Psoas muscle (tissue), 8 donors: ENCODE results near the gene SMAP1. TPM values are rescaled to one million over a fixed set of nuclear protein-coding genes. Genes with fewer than 3 reads are reported as not detected.
"Not testable (repeated sequence)": the region's sequence is repeated elsewhere in the genome, so short reads cannot be mapped to it uniquely, and the experiment has no call there.

Experiments
- ATAC-seq, 4 donors: fragments of 200-7000 bp; cut with Tn5 transposase; one replicate each; pipeline ENCODE4 v1.9.1; 2020; ENCODE audit warnings: moderate library complexity in 3 of 4, mild to moderate bottlenecking in 2 of 4
- DNase-seq, 2 donors: peaks; one replicate each; pipeline ENCODE4 v3.0.0-alpha.2; 2020
- H3K27ac ChIP-seq: fragments of 200-600 bp; one replicate; pipeline ENCODE4 v1.8.0; 2022
- H3K27me3 ChIP-seq, 3 donors: fragments of 200-600 bp in 1 of 3; one replicate each; pipeline versions ENCODE4 v1.6.1 to v1.8.0; 2013 to 2022; ENCODE audit warnings: low read length in 2 of 3, mild to moderate bottlenecking in 2 of 3, moderate library complexity in 1 of 3; ENCODE audit not compliant: insufficient read depth in 3 of 3
- H3K36me3 ChIP-seq, 2 donors: fragments of 200-600 bp in 1 of 2; one replicate each; pipeline versions ENCODE4 v1.6.1 to v1.8.0; 2013 to 2022; ENCODE audit warnings: low read depth in 1 of 2, mild to moderate bottlenecking in 1 of 2, moderate library complexity in 1 of 2; ENCODE audit not compliant: insufficient read depth in 1 of 2
- H3K4me1 ChIP-seq: fragments of 200-600 bp; one replicate; pipeline ENCODE4 v1.8.0; 2022
- H3K4me3 ChIP-seq: fragments of 200-600 bp; one replicate; pipeline ENCODE4 v1.8.0; 2022; ENCODE audit warnings: mild to moderate bottlenecking
- H3K9me3 ChIP-seq: fragments of 200-600 bp; one replicate; pipeline ENCODE4 v1.8.0; 2022
- WGBS, 3 donors: extraction: QIAGEN DNeasy Blood & Tissue Kit; methylation state at CpG; one replicate each; pipeline versions ENCODE4 v1.1.6 to v1.1.7; 2013; 5-methylcytosine and 5-hydroxymethylcytosine counted together
- intact Hi-C, 2 donors: fragments of 100-400 bp; cut with DNase I; formaldehyde crosslinking; loops; one replicate each; pipeline versions ENCODE4 v1.11.0 to v1.14.2; 2022
- polyA plus RNA-seq, 3 donors: library from polyadenylated mRNA; stranded (reverse); fragments of 200-250 nt; gene quantifications; one replicate each; pipeline ENCODE4 v1.2.3, GENCODE V29; 2013
- total RNA-seq, 4 donors: library from RNA; stranded (reverse); fragmentation: NEBNext Ultra II Directional in 2 of 4; extraction: Animal tissue kit (Norgen Biotek cat#: 25700) in 2 of 4; gene quantifications; one replicate each; pipeline versions ENCODE4 v1.2.1 to v1.2.4, GENCODE V29; 2021 to 2023
- TF ChIP-seq, protein P1 (sequence below): fragments of 200-600 bp; IDR thresholded peaks from one replicate; pipeline ENCODE4 v1.8.0; 2022; ENCODE audit warnings: antibody characterized with exemption
- donor health status: healthy with polysubstance abuse.
- donor health status: DM: no; HTN: no; CAD: no; lungs with moderate emphysema.
- donor health status: Bipolar disorder and iron deficiency.
- donor health status: healthy.
- donor health status: DM: yes; HTN: yes; CAD: no.
- donor health status: DM: no; HTN: no; CAD: no.
- donor health status: DM: no; HTN: no; CAD: no.
- donor health status: DM: yes; HTN: yes; CAD: no.

The SMAP1 gene
- total and polyA plus RNA-seq, 7 donors: 19.0 to 40.2 (median 24.0) TPM

DNA sequence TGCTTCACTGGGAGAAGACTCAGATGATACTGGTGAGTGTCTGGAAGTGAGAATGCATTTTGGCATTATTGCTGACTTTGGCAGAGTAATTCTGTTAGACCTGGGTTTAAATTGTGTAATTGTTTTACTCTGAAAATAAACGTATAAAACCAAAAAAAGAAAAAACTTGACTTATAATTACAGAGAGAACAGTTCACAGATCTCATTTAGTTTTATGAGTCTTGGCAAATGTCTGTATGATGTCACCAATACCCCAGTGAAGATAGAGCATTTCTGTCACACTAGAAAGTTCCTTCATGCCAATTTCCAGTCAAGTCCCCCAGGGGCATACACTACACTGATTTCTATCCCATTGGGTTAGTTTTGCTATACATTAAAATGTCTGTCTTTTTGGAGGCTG is 67.3 kb downstream of the SMAP1 start:
- peak overlapping the region; percentile 47 for H3K27ac ChIP-seq
- no peaks in the 10 kb centered on the region for H3K9me3 ChIP-seq
- H3K4me1 ChIP-seq: peaks cover 39% of the 10 kb centered on the region
- DNase-seq: no peak
- H3K4me3 ChIP-seq: no peak overlapping the region
- ATAC-seq: no peak
- H3K27me3 ChIP-seq: no peaks in the 10 kb centered on the region
- peaks cover 0 to 6% of the 10 kb centered on the region in 2 donors for H3K36me3 ChIP-seq
- TF ChIP-seq, protein P1, sequence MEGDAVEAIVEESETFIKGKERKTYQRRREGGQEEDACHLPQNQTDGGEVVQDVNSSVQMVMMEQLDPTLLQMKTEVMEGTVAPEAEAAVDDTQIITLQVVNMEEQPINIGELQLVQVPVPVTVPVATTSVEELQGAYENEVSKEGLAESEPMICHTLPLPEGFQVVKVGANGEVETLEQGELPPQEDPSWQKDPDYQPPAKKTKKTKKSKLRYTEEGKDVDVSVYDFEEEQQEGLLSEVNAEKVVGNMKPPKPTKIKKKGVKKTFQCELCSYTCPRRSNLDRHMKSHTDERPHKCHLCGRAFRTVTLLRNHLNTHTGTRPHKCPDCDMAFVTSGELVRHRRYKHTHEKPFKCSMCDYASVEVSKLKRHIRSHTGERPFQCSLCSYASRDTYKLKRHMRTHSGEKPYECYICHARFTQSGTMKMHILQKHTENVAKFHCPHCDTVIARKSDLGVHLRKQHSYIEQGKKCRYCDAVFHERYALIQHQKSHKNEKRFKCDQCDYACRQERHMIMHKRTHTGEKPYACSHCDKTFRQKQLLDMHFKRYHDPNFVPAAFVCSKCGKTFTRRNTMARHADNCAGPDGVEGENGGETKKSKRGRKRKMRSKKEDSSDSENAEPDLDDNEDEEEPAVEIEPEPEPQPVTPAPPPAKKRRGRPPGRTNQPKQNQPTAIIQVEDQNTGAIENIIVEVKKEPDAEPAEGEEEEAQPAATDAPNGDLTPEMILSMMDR: no peak
- WGBS, 3 donors: 44 to 57% (median 48%) methylated on average over 1 of the region's 1 CpG
- intact Hi-C loops: no loop called here

DNA sequence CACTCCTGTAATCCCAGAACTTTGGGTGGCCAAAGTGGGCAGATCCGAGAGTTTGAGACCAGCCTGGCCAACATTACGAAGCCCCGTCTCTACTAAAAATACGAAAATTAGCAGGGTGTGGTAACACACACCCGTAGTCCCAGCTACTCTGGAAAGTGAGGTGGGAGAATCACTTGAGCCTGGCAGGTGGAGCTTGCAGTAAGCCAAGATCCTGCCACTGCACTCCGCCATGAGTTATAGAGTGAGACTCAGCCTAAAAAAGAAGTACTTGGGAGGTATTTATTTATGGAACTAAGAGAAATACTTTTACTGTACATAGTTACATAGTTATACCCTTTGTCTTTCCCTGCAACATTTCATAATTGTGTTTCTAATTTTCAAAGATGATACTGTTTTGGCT is 67.8 kb downstream of the SMAP1 start:
- Histone ChIP-seq H3K9me3 (no peaks in the 10 kb centered on the region), H3K36me3 (peaks cover 0 to 6% of the 10 kb centered on the region in 2 donors), H3K4me1 (peaks cover 38% of the 10 kb centered on the region), H3K4me3 (no peak overlapping the region), H3K27me3 (no peaks in the 10 kb centered on the region), H3K27ac (peak overlapping the region; percentile 47)
- 35 to 48% (median 40%) methylated on average over 6 of the region's 6 CpGs for WGBS, 3 donors
- DNase-seq (no peak), ATAC-seq (peak; percentile 71 to 92 (median 89))
- TF ChIP-seq, protein P1: no peak
- intact Hi-C loops: no loop called here

DNA sequence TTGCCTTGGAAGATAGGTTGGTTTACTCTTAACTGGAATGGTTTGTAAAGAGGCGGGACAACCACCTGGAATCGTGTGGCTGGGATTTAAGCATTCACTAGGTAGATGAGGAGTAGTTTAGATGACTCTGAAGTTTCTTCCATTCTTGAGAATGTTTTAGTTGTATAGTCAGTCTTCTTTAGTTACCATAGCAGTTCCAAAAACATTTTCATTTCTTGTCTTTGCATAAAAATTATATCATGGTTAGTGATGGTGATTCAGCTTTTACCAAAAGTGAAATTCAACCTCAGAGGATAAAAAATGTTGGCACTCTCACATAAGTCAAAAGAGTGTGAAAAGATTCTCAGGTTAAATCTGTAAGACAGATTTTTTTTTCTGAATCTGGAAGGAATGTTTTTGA is 70.3 kb downstream of the SMAP1 start:
- ATAC-seq (no peak), DNase-seq (no peak)
- no peak overlapping the region for H3K4me3 ChIP-seq
- no peaks in the 10 kb centered on the region for H3K9me3 ChIP-seq
- intact Hi-C loops: no loop called here
- H3K4me1 ChIP-seq: peaks cover 25% of the 10 kb centered on the region
- no peak overlapping the region for H3K27ac ChIP-seq
- TF ChIP-seq, protein P1: no peak
- 60 to 85% (median 66%) methylated on average over 2 of the region's 2 CpGs for WGBS, 3 donors
- peaks cover 0 to 10% of the 10 kb centered on the region in 2 donors for H3K36me3 ChIP-seq
- H3K27me3 ChIP-seq: no peaks in the 10 kb centered on the region

DNA sequence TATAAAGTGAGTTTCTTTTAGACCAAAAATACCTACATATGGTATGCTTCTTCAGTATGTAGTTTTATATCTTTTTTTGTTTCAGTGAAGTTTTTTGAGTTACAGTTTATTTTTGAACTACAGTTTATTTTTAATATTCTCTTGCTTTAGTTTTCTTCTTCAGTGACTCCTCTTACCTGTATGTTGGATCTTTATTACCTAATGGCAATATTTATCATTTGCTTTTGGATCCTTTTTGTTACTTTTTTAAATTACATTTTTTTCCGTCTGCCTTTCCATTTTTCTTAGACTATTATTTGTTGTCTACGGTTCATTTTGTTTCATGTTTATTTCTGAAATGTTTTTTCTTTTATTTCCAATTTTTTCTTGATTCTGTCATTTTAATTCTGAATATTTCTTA is 71.9 kb downstream of the SMAP1 start:
- H3K27ac ChIP-seq: no peak overlapping the region
- H3K4me3 ChIP-seq: no peak overlapping the region
- intact Hi-C loops: no loop called here
- 96 to 99% (median 96%) methylated on average over 2 of the region's 2 CpGs for WGBS, 3 donors
- peaks cover 0 to 6% of the 10 kb centered on the region in 2 donors for H3K36me3 ChIP-seq
- ATAC-seq (no peak), DNase-seq (no peak)
- TF ChIP-seq, protein P1: no peak
- H3K4me1 ChIP-seq: peaks cover 25% of the 10 kb centered on the region
- H3K9me3 ChIP-seq: no peaks in the 10 kb centered on the region
- H3K27me3 ChIP-seq: no peaks in the 10 kb centered on the region

DNA sequence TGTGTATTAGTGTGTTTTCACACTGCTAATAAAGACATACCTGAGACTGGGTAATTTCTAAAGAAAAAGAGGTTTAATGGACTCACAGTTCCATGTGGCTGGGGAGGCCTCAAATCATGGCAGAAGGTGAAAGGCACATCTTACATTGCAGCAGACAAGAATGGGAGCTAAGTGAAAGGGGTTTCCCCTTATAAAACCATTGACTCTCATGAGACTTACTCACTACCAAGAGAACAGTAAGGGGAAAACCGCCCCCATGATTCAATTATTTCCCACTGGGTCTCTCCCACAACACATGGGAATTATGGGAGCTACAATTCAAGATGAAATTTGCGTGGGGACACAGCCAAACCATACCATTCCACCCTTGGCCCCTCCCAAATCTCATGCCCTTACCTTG is 73.1 kb downstream of the SMAP1 start:
- 93 to 100% (median 98%) methylated on average over 2 of the region's 2 CpGs for WGBS, 3 donors
- ATAC-seq, H3K27me3 ChIP-seq, intact Hi-C loops, DNase-seq, H3K27ac ChIP-seq, H3K9me3 ChIP-seq, H3K4me3 ChIP-seq, H3K36me3 ChIP-seq: not testable (repeated sequence)
- H3K4me1 ChIP-seq: peaks cover 20% of the 10 kb centered on the region

DNA sequence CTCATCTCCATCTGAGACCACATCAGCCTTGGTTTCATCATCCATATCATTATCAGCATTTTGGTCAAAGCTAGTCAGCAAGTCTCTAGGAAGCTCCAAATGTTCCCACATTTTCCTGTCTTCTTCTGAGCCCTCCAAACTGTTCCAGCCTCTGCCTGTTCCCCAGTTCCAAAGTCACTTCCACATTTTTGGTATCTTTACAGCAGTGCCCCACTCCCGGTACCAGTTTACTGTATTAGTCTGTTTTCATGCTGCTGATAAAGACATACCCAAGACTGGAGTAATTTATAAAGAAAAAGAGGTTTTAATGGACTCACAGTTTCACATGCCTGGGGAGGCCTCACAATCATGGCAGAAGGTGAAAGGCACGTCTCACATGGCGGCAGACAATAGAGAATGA is 74.8 kb downstream of the SMAP1 start:
- H3K4me3 ChIP-seq, DNase-seq, H3K36me3 ChIP-seq, H3K9me3 ChIP-seq, intact Hi-C loops, ATAC-seq, H3K27ac ChIP-seq, H3K27me3 ChIP-seq: not testable (repeated sequence)
- 92 to 93% (median 93%) methylated on average over 3 of the region's 3 CpGs for WGBS, 3 donors
- peaks cover 10% of the 10 kb centered on the region for H3K4me1 ChIP-seq
